Measurements from ENCODE around the gene KLRG1. TPM values are rescaled to one million over a fixed set of nuclear protein-coding genes. Genes with fewer than 3 reads are reported as not detected.

KLRG1 gene
- total RNA-seq, 5 donors from 2014 or later (not counting 1 experiment from before 2014, with no cell fraction given) = 11.9 to 80.4 (median 28.0) TPM

- H3K27ac Mint-ChIP-seq = peak overlapping the region; percentile 80 to 92
- DNase-seq (peak in 7 of 35 experiments; percentile 11 to 75 (median 24)), ATAC-seq (replicated peaks in 1 of 4) (peak; percentile 70 to 86 (median 80))
- H3K4me3 Mint-ChIP-seq = peak overlapping the region in 1 of 3 donors; percentile 16
- Histone ChIP-seq H3K36me3 (ENCODE audit: control insufficient read depth in 2 of 2, extremely low read depth in 1 of 2, insufficient read depth in 1 of 2, low read length in 1 of 2) (peaks cover 0 to 7% of the 10 kb centered on the region in 2 donors), H3K9me3 (no peaks in the 10 kb centered on the region), H3K27ac (ENCODE audit: low read length) (peak overlapping the region; percentile 40), H3K27me3 (replicated peaks in 1 of 2; ENCODE audit: control insufficient read depth in 2 of 2, extremely low read depth in 1 of 2, insufficient read depth in 2 of 2, low read length in 1 of 2) (no peaks in the 10 kb centered on the region), H3K4me3 (ENCODE audit: control insufficient read depth in 1 of 2, extremely low read depth in 1 of 2, low read length in 1 of 2) (no peak overlapping the region), H3K4me1 (ENCODE audit: control insufficient read depth in 1 of 2, extremely low read depth in 1 of 2, insufficient read depth in 2 of 2, low read length in 2 of 2) (peaks cover 34 to 35% of the 10 kb centered on the region in 2 experiments)
- no CpG with 5 or more reads among the region's 3 CpGs for WGBS (ENCODE audit: insufficient coverage)
- H3K27me3 Mint-ChIP-seq = no peaks in the 10 kb centered on the region
- peaks cover 41 to 73% (median 70%) of the 10 kb centered on the region in 3 donors for H3K4me1 Mint-ChIP-seq
- H3K36me3 Mint-ChIP-seq = peaks cover 24% of the 10 kb centered on the region
- ChIA-PET CTCF (interaction anchor here (0.6 to 4.1 kb wide), 25 partner anchors 9 to 496 kb away, joined by 3 to 107 read pairs (median 6); partner anchors contain the start of gene M6PR (in 2 of the 2)), POLR2A (interaction anchor here (0.7 to 1.3 kb wide), 3 partner anchors 11 to 90 kb away, joined by 5 to 11 read pairs (median 8); partner anchors contain the start of gene M6PR (in 1 of the 2))
- no peaks in the 10 kb centered on the region for H3K9me3 Mint-ChIP-seq
Observed at GRCh38 chr12:9039397-9039977, 50.1 kb downstream of the KLRG1 start.

- no peak overlapping the region for H3K4me3 ChIP-seq (ENCODE audit: control insufficient read depth in 1 of 2, extremely low read depth in 1 of 2, low read length in 1 of 2)
- ATAC-seq (replicated peaks in 1 of 4) (peak in 3 of 4 experiments; percentile 49 to 64 (median 57)), DNase-seq (peak in 1 of 35 experiments; percentile 36)
- peaks cover 21% of the 10 kb centered on the region for H3K36me3 Mint-ChIP-seq
- peaks cover 39 to 74% (median 70%) of the 10 kb centered on the region in 3 donors for H3K4me1 Mint-ChIP-seq
- CTCF ChIA-PET = interaction anchor here in 1 of 2 donors (0.9 to 2.8 kb wide), 4 partner anchors 9 to 150 kb away, joined by 3 to 19 read pairs (median 4); partner anchors contain the start of gene M6PR
- no peaks in the 10 kb centered on the region for H3K27me3 Mint-ChIP-seq
- H3K4me1 ChIP-seq (ENCODE audit: control insufficient read depth in 1 of 2, extremely low read depth in 1 of 2, insufficient read depth in 2 of 2, low read length in 2 of 2) = peaks cover 34 to 35% of the 10 kb centered on the region in 2 experiments
- H3K9me3 ChIP-seq = no peaks in the 10 kb centered on the region
- H3K27ac ChIP-seq (ENCODE audit: low read length) = peak overlapping the region; percentile 24
- POLR2A ChIA-PET = interaction anchor here in 1 of 2 donors (0.6 kb wide), 1 partner anchor 68 kb away, joined by 3 read pairs; no protein-coding TSS in a partner anchor
- peaks cover 0 to 4% (median 4%) of the 10 kb centered on the region in 3 donors for H3K9me3 Mint-ChIP-seq
- WGBS (ENCODE audit: insufficient coverage) = 60% methylated on average over 2 of the region's 5 CpGs
- H3K27me3 ChIP-seq (replicated peaks in 1 of 2; ENCODE audit: control insufficient read depth in 2 of 2, extremely low read depth in 1 of 2, insufficient read depth in 2 of 2, low read length in 1 of 2) = no peaks in the 10 kb centered on the region
- H3K27ac Mint-ChIP-seq = peak overlapping the region; percentile 84 to 90
- peaks cover 0 to 5% of the 10 kb centered on the region in 2 donors for H3K36me3 ChIP-seq (ENCODE audit: control insufficient read depth in 2 of 2, extremely low read depth in 1 of 2, insufficient read depth in 1 of 2, low read length in 1 of 2)
- no peak overlapping the region for H3K4me3 Mint-ChIP-seq
Observed at GRCh38 chr12:9040484-9041186, 51.3 kb downstream of the KLRG1 start.

GRCh38 chr12:9041321-9041720 is 52.0 kb downstream of the KLRG1 start:
- ChIA-PET CTCF (interaction anchor here in 1 of 2 donors (0.9 to 2.8 kb wide), 5 partner anchors 8 to 151 kb away, joined by 3 to 19 read pairs (median 3); partner anchors contain the start of gene M6PR), POLR2A (interaction anchor here in 1 of 2 donors (0.6 kb wide), 1 partner anchor 56 kb away, joined by 4 read pairs; no protein-coding TSS in a partner anchor)
- H3K4me3 Mint-ChIP-seq = no peak overlapping the region
- peaks cover 21% of the 10 kb centered on the region for H3K36me3 Mint-ChIP-seq
- Histone ChIP-seq H3K36me3 (ENCODE audit: control insufficient read depth in 2 of 2, extremely low read depth in 1 of 2, insufficient read depth in 1 of 2, low read length in 1 of 2) (peaks cover 0 to 5% of the 10 kb centered on the region in 2 donors), H3K27me3 (replicated peaks in 1 of 2; ENCODE audit: control insufficient read depth in 2 of 2, extremely low read depth in 1 of 2, insufficient read depth in 2 of 2, low read length in 1 of 2) (no peaks in the 10 kb centered on the region), H3K27ac (ENCODE audit: low read length) (no peak overlapping the region), H3K9me3 (no peaks in the 10 kb centered on the region), H3K4me1 (ENCODE audit: control insufficient read depth in 1 of 2, extremely low read depth in 1 of 2, insufficient read depth in 2 of 2, low read length in 2 of 2) (peaks cover 31 to 33% of the 10 kb centered on the region in 2 experiments), H3K4me3 (ENCODE audit: control insufficient read depth in 1 of 2, extremely low read depth in 1 of 2, low read length in 1 of 2) (no peak overlapping the region)
- no peaks in the 10 kb centered on the region for H3K27me3 Mint-ChIP-seq
- H3K4me1 Mint-ChIP-seq = peaks cover 39 to 74% (median 70%) of the 10 kb centered on the region in 3 donors
- peaks cover 2 to 6% (median 6%) of the 10 kb centered on the region in 3 donors for H3K9me3 Mint-ChIP-seq
- no peak for DNase-seq
- WGBS (ENCODE audit: insufficient coverage) = no CpG with 5 or more reads among the region's 1 CpG
- no peak for ATAC-seq (replicated peaks in 1 of 4)
- peak overlapping the region in 1 of 2 donors; percentile 72 for H3K27ac Mint-ChIP-seq

DNA sequence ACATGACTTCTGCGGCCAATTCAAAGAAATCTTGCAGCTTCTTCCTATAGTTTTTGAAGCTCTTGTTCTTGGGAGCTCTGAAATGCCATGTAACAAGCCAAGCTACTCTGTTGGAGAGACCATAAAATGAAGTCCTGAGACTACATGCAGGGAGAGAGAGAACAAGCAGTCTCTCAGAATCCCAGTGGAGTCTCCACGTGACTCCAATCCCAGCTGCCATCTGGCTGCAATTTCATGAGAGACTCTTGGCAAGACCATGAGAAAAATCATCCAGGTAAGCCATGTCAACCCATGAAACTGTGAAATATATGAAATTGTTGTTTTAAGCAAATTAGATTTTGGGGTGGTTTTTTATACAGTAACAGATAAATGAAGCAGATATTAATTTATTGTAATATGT is 54.4 kb downstream of the KLRG1 start:
- H3K36me3 ChIP-seq (ENCODE audit: control insufficient read depth in 2 of 2, extremely low read depth in 1 of 2, insufficient read depth in 1 of 2, low read length in 1 of 2) = peaks cover 0 to 3% of the 10 kb centered on the region in 2 donors
- peaks cover 21% of the 10 kb centered on the region for H3K36me3 Mint-ChIP-seq
- CTCF ChIA-PET = interaction anchor here (0.5 to 1.1 kb wide), 4 partner anchors 92 to 260 kb away, joined by 3 to 5 read pairs (median 4); partner anchors contain the start of gene M6PR (in 1 of the 2)
- peak overlapping the region; percentile 2 to 31 for H3K27ac Mint-ChIP-seq
- H3K9me3 Mint-ChIP-seq = peaks cover 2 to 6% (median 6%) of the 10 kb centered on the region in 3 donors
- H3K4me3 Mint-ChIP-seq = no peak overlapping the region
- H3K27me3 ChIP-seq (replicated peaks in 1 of 2; ENCODE audit: control insufficient read depth in 2 of 2, extremely low read depth in 1 of 2, insufficient read depth in 2 of 2, low read length in 1 of 2) = no peaks in the 10 kb centered on the region
- no peaks in the 10 kb centered on the region for H3K27me3 Mint-ChIP-seq
- no peak overlapping the region for H3K27ac ChIP-seq (ENCODE audit: low read length)
- DNase-seq (no peak), ATAC-seq (replicated peaks in 1 of 4) (no peak)
- H3K4me3 ChIP-seq (ENCODE audit: control insufficient read depth in 1 of 2, extremely low read depth in 1 of 2, low read length in 1 of 2) = no peak overlapping the region
- peaks cover 13 to 27% of the 10 kb centered on the region in 2 experiments for H3K4me1 ChIP-seq (ENCODE audit: control insufficient read depth in 1 of 2, extremely low read depth in 1 of 2, insufficient read depth in 2 of 2, low read length in 2 of 2)
- whole genome bisulfite sequencing (ENCODE audit: insufficient coverage) = no CpG with 5 or more reads among the region's 2 CpGs
- H3K4me1 Mint-ChIP-seq = peaks cover 21 to 69% (median 58%) of the 10 kb centered on the region in 3 donors
- H3K9me3 ChIP-seq = no peaks in the 10 kb centered on the region
- POLR2A ChIA-PET = no interaction called here

DNA sequence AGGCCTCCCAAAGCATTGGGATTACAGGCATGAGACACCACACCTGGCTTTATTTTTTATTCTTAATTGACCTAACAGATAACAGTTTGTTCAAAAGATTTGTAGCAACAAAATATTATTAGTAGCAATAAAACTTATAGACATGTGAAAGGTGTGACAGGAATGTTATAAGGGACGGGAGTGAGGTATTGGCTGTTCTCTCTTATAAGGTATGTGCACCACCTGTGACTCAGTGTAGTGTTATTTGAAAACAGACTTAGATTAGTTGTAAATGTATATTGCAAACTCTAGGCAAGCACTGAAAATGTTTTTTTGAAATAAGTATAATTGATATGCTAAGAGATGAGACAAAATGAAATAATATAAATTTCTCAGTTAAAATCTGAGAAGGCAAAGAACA is 57.8 kb downstream of the KLRG1 start:
- Histone ChIP-seq H3K9me3 (no peaks in the 10 kb centered on the region), H3K27me3 (replicated peaks in 1 of 2; ENCODE audit: control insufficient read depth in 2 of 2, extremely low read depth in 1 of 2, insufficient read depth in 2 of 2, low read length in 1 of 2) (no peaks in the 10 kb centered on the region), H3K4me3 (ENCODE audit: control insufficient read depth in 1 of 2, extremely low read depth in 1 of 2, low read length in 1 of 2) (no peak overlapping the region), H3K36me3 (ENCODE audit: control insufficient read depth in 2 of 2, extremely low read depth in 1 of 2, insufficient read depth in 1 of 2, low read length in 1 of 2) (peaks cover 0 to 9% of the 10 kb centered on the region in 2 donors), H3K4me1 (ENCODE audit: control insufficient read depth in 1 of 2, extremely low read depth in 1 of 2, insufficient read depth in 2 of 2, low read length in 2 of 2) (peaks cover 6 to 7% of the 10 kb centered on the region in 2 experiments), H3K27ac (ENCODE audit: low read length) (no peak overlapping the region)
- Mint-ChIP-seq H3K4me1 (peaks cover 16 to 51% (median 38%) of the 10 kb centered on the region in 3 donors), H3K36me3 (peaks cover 25% of the 10 kb centered on the region), H3K27me3 (no peaks in the 10 kb centered on the region), H3K4me3 (no peak overlapping the region), H3K27ac (peak overlapping the region in 1 of 2 donors; percentile 44), H3K9me3 (peaks cover 2 to 6% (median 6%) of the 10 kb centered on the region in 3 donors)
- ATAC-seq (replicated peaks in 1 of 4) = no peak
- 100% methylated on average over 1 of the region's 1 CpG for WGBS (ENCODE audit: insufficient coverage)
- ChIA-PET CTCF (interaction anchor here (1.0 to 5.9 kb wide), 3 partner anchors 12 to 102 kb away, joined by 3 to 119 read pairs (median 4); partner anchors contain the start of gene M6PR (in 1 of the 2)), POLR2A (no interaction called here)
- no peak for DNase-seq
